CD14-positive monocyte (primary cell): Measurements from ENCODE around the gene AQP2. TPM values are rescaled to one million over a fixed set of nuclear protein-coding genes. Genes with fewer than 3 reads are reported as not detected.

Experiments
- DNase-seq, 3 donors: peaks; one replicate each; pipeline ENCODE4 v3.0.0-alpha.2; 2011 to 2022
- H2AFZ ChIP-seq: 2 replicates; pipeline ENCODE4 v1.6.0; 2012; ENCODE audit warnings: mild to moderate bottlenecking, low read depth, low read length, inconsistent platforms; ENCODE audit not compliant: insufficient read depth, poor library complexity, severe bottlenecking
- H3K27ac ChIP-seq, 2 donors: 1 replicate in 1 of 2; 2 replicates in 1 of 2; pipeline ENCODE4 v1.5.1; 2012 to 2013; ENCODE audit warnings: low read length in 2 of 2, control low read depth in 1 of 2, inconsistent platforms in 1 of 2, low read depth in 1 of 2, mild to moderate bottlenecking in 1 of 2
- H3K27me3 ChIP-seq, 2 donors: one replicate each; pipeline versions ENCODE4 v1.6.0 to v1.6.1; 2011 to 2013; ENCODE audit warnings: low read length in 2 of 2; ENCODE audit not compliant: control insufficient read depth in 2 of 2, insufficient read depth in 2 of 2
- H3K36me3 ChIP-seq, 2 donors: replicated peaks in 1 of 2; 1 replicate in 1 of 2; 2 replicates in 1 of 2; pipeline versions ENCODE4 v1.5.1 to v1.6.1; 2012 to 2013; ENCODE audit warnings: low read length in 2 of 2, control low read depth in 1 of 2, inconsistent platforms in 1 of 2, mild to moderate bottlenecking in 1 of 2; ENCODE audit not compliant: insufficient read depth in 2 of 2, control insufficient read depth in 1 of 2
- H3K4me1 ChIP-seq, 2 donors: 1 replicate in 1 of 2; 2 replicates in 1 of 2; pipeline versions ENCODE4 v1.5.1 to v1.6.1; 2012 to 2013; ENCODE audit warnings: low read length in 2 of 2, control low read depth in 1 of 2, inconsistent platforms in 1 of 2, mild to moderate bottlenecking in 1 of 2, moderate library complexity in 1 of 2; ENCODE audit not compliant: insufficient read depth in 2 of 2, control insufficient read depth in 1 of 2
- H3K4me2 ChIP-seq: replicated peaks from 2 replicates; pipeline ENCODE3; 2012; ENCODE audit warnings: low read length, moderate library complexity, mild to moderate bottlenecking; ENCODE audit not compliant: poor library complexity, severe bottlenecking; ENCODE audit errors: extremely low read depth
- H3K4me3 ChIP-seq, 3 experiments: fragments of 200-600 bp in 1 of 3; sonication (generic) in 1 of 3; replicated peaks in 1 of 3; 1 replicate in 2 of 3; 2 replicates in 1 of 3; pipeline ENCODE4 v1.5.1; 2011 to 2013; ENCODE audit warnings: low read length in 3 of 3, mild to moderate bottlenecking in 3 of 3, control low read depth in 2 of 3, low read depth in 2 of 3, inconsistent platforms in 1 of 3, moderate library complexity in 1 of 3
- H3K79me2 ChIP-seq: 2 replicates; pipeline ENCODE4 v1.6.0; 2012; ENCODE audit warnings: mild to moderate bottlenecking, control low read depth, inconsistent platforms, low read length, moderate library complexity; ENCODE audit not compliant: insufficient read depth
- H3K9ac ChIP-seq: 2 replicates; pipeline ENCODE4 v1.6.0; 2017; ENCODE audit warnings: low read length, mild to moderate bottlenecking; ENCODE audit not compliant: insufficient read depth, poor library complexity, severe bottlenecking
- H3K9me3 ChIP-seq, 2 donors: replicated peaks in 1 of 2; 1 replicate in 1 of 2; 2 replicates in 1 of 2; pipeline versions ENCODE4 v1.5.1 to v1.6.1; 2012 to 2013; ENCODE audit warnings: low read length in 2 of 2, control low read depth in 1 of 2; ENCODE audit not compliant: control insufficient read depth in 1 of 2, insufficient read depth in 1 of 2
- H4K20me1 ChIP-seq: 2 replicates; pipeline ENCODE4 v1.6.0; 2012; ENCODE audit warnings: mild to moderate bottlenecking, low read length, control low read depth, moderate library complexity; ENCODE audit not compliant: insufficient read depth
- H3K27ac Mint-ChIP-seq, 7 donors: one replicate each; pipeline ENCODE4 v1.8.0; 2020; ENCODE audit warnings: mild to moderate bottlenecking in 7 of 7, mixed read lengths in 7 of 7, moderate library complexity in 6 of 7, inconsistent platforms in 2 of 7
- H3K27me3 Mint-ChIP-seq, 3 donors: one replicate each; pipeline ENCODE4 v1.8.0; 2021 to 2022; ENCODE audit warnings: low read depth in 3 of 3, mild to moderate bottlenecking in 3 of 3, mixed read lengths in 3 of 3, moderate library complexity in 3 of 3, inconsistent platforms in 1 of 3
- H3K36me3 Mint-ChIP-seq, 2 donors: one replicate each; pipeline ENCODE4 v1.8.0; 2020; ENCODE audit warnings: mixed read lengths in 2 of 2, inconsistent platforms in 1 of 2, mild to moderate bottlenecking in 1 of 2
- H3K4me1 Mint-ChIP-seq: one replicate; pipeline ENCODE4 v1.8.0; 2020; ENCODE audit warnings: mild to moderate bottlenecking, mixed read lengths
- H3K4me3 Mint-ChIP-seq, 2 donors: one replicate each; pipeline ENCODE4 v1.8.0; 2020; ENCODE audit warnings: mild to moderate bottlenecking in 2 of 2, mixed read lengths in 2 of 2, moderate library complexity in 1 of 2
- H3K9me3 Mint-ChIP-seq, 7 donors: one replicate each; pipeline ENCODE4 v1.8.0; 2020 to 2022; ENCODE audit warnings: mixed read lengths in 7 of 7, mild to moderate bottlenecking in 6 of 7, moderate library complexity in 6 of 7, inconsistent platforms in 2 of 7
- CTCF ChIP-seq: fragments of 200-600 bp; IDR thresholded peaks from one replicate; pipeline ENCODE4 v1.8.0; 2022; ENCODE audit warnings: antibody characterized with exemption, mild to moderate bottlenecking
- WGBS: methylation state at CpG from one replicate; pipeline ENCODE4 v1.1.5; 2013; ENCODE audit warnings: missing lambda C conversion rate; ENCODE audit not compliant: insufficient coverage; 5-methylcytosine and 5-hydroxymethylcytosine counted together
- intact Hi-C, 2 donors: fragments of 100-400 bp; cut with micrococcal nuclease; formaldehyde crosslinking; loops; one replicate each; pipeline versions ENCODE4 v1.15.0 to v1.15.1; 2023
- polyA plus RNA-seq, 3 donors: library from polyadenylated mRNA; depleted of rRNA in 1 of 3; unstranded in 2 of 3; stranded (reverse) in 1 of 3; fragments of 300-500 nt in 2 of 3; fragments of >200 nt in 1 of 3; fragmentation: Illumina TruSeq in 2 of 3; gene quantifications; 1 replicate in 2 of 3; 2 replicates in 1 of 3; pipeline ENCODE4 v1.2.3, GENCODE V29; 2012 to 2021

AQP2 gene
- polyA plus RNA-seq, 3 donors: not detected

- H3K9me3 ChIP-seq: peaks cover 0 to 30% of the 10 kb centered on the region in 2 donors
- DNase-seq: no peak
- Mint-ChIP-seq H3K9me3 (peaks cover 0 to 11% (median 0%) of the 10 kb centered on the region in 7 donors), H3K4me1 (peaks cover 48% of the 10 kb centered on the region), H3K27ac (no peak overlapping the region), H3K36me3 (peaks cover 0 to 5% of the 10 kb centered on the region in 2 donors), H3K27me3 (peaks cover 83 to 87% (median 84%) of the 10 kb centered on the region in 3 donors), H3K4me3 (peak overlapping the region in 1 of 2 donors; percentile 71)
- peaks cover 44 to 51% of the 10 kb centered on the region in 2 donors for H3K4me1 ChIP-seq
- H2AFZ ChIP-seq: no peak overlapping the region
- H3K4me2 ChIP-seq: no peak overlapping the region
- no CpG with 5 or more reads among the region's 1 CpG for WGBS
- H3K27ac ChIP-seq: no peak overlapping the region
- no peak overlapping the region for H3K9ac ChIP-seq
- no peaks in the 10 kb centered on the region for H3K36me3 ChIP-seq
- peaks cover 32 to 81% of the 10 kb centered on the region in 2 donors for H3K27me3 ChIP-seq
- no peak overlapping the region for H3K4me3 ChIP-seq
- intact Hi-C loops: no loop called here
- no peaks in the 10 kb centered on the region for H3K79me2 ChIP-seq
- no peak for TF ChIP-seq CTCF
- H4K20me1 ChIP-seq: no peaks in the 10 kb centered on the region
Measured at GRCh38 chr12:49952391-49953055, 2.0 kb downstream of the AQP2 start.

GRCh38 chr12:49953151-49953550 is 2.6 kb downstream of the AQP2 start:
- Histone ChIP-seq H3K4me3 (no peak overlapping the region), H3K9ac (no peak overlapping the region), H3K4me2 (no peak overlapping the region), H3K4me1 (peaks cover 44 to 51% of the 10 kb centered on the region in 2 donors), H3K79me2 (no peaks in the 10 kb centered on the region), H3K27me3 (peaks cover 39 to 85% of the 10 kb centered on the region in 2 donors), H3K36me3 (no peaks in the 10 kb centered on the region), H2AFZ (no peak overlapping the region), H3K9me3 (peaks cover 0 to 37% of the 10 kb centered on the region in 2 donors), H4K20me1 (no peaks in the 10 kb centered on the region), H3K27ac (no peak overlapping the region)
- 82% methylated on average over 2 of the region's 4 CpGs for WGBS
- peak overlapping the region in 1 of 2 donors; percentile 71 for H3K4me3 Mint-ChIP-seq
- intact Hi-C loops: no loop called here
- H3K36me3 Mint-ChIP-seq: peaks cover 0 to 5% of the 10 kb centered on the region in 2 donors
- no peak for TF ChIP-seq CTCF
- no peak for DNase-seq
- peaks cover 43% of the 10 kb centered on the region for H3K4me1 Mint-ChIP-seq
- peaks cover 83 to 87% (median 86%) of the 10 kb centered on the region in 3 donors for H3K27me3 Mint-ChIP-seq
- H3K27ac Mint-ChIP-seq: no peak overlapping the region
- H3K9me3 Mint-ChIP-seq: peaks cover 0 to 11% (median 0%) of the 10 kb centered on the region in 7 donors
